GM19043 (cell line): ENCODE results near the gene LIPA.
"Not testable (repeated sequence)": the region's sequence is repeated elsewhere in the genome, so short reads cannot be mapped to it uniquely, and the experiment has no call there.

ENCODE experiments used
- ATAC-seq: cut with Tn5 transposase; IDR thresholded peaks from one replicate; pipeline ENCODE4 v1.9.1; 2021; ENCODE audit warnings: low read depth; ENCODE audit not compliant: unreplicated experiment

Gene LIPA

GRCh38 chr10:89171996-89172395 is 79.6 kb downstream of the LIPA start:
- ATAC-seq: no peak

GRCh38 chr10:89171263-89171872 is 80.2 kb downstream of the LIPA start:
- no peak for ATAC-seq

DNA sequence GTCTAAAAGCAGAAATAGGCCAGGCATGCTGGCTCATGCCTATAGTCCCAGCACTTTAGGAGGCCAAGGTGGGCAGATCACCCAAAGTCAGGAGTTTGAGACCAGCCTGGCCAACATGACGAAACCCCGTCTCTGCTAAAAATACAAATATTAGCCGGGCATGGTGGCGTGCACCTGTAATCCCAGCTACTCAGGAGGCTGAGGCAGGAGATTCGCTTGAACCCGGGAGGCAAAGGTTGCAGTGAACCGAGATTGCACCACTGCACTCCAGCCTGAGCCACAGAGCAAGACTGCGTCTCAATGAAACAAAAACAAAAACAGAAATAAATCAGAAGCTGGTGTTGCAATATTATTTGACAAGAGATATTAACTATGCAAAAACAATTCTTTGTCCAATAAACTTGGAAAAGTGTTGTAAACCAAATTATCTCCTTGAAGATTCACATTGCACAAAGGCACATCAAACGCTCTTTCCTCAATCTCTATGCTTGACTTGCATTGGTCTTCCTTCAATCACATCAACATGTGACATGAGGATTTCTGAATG is 83.1 kb downstream of the LIPA start:
- not testable (repeated sequence) for ATAC-seq

GRCh38 chr10:89167915-89168314 is 83.7 kb downstream of the LIPA start:
- ATAC-seq: no peak

DNA sequence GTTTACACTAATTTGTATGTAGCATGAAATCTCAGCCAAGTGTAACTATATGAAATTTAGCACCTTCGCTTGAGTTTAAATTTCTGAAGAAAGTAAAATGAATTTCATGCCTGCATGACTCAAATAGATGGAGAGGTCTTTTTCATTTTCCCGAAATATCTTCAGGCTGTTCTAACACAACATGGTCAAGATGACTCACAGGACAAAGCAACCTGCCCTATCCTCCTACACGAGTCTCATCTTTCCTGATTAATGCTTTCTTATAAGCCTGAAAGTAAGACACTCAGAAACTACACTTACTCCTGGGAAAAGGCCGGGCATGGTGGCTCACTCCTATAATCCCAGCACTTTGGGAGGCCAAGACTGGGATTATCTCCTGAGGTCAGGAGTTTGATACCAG is 85.7 kb downstream of the LIPA start:
- ATAC-seq: no peak

- ATAC-seq: no peak
Observed at GRCh38 chr10:89164920-89165319, 86.7 kb downstream of the LIPA start.

GRCh38 chr10:89164080-89164479 is 87.5 kb downstream of the LIPA start:
- no peak for ATAC-seq
